ENCODE data around the gene PCDHGB2. TPM values are rescaled to one million over a fixed set of nuclear protein-coding genes. Genes with fewer than 3 reads are reported as not detected.

The PCDHGB2 gene
- total and polyA plus RNA-seq, 2 of the 8 experiments (the other 6 are each of a cell fraction or from before 2014, with no cell fraction given) = 1.9 to 2.9 TPM

DNA sequence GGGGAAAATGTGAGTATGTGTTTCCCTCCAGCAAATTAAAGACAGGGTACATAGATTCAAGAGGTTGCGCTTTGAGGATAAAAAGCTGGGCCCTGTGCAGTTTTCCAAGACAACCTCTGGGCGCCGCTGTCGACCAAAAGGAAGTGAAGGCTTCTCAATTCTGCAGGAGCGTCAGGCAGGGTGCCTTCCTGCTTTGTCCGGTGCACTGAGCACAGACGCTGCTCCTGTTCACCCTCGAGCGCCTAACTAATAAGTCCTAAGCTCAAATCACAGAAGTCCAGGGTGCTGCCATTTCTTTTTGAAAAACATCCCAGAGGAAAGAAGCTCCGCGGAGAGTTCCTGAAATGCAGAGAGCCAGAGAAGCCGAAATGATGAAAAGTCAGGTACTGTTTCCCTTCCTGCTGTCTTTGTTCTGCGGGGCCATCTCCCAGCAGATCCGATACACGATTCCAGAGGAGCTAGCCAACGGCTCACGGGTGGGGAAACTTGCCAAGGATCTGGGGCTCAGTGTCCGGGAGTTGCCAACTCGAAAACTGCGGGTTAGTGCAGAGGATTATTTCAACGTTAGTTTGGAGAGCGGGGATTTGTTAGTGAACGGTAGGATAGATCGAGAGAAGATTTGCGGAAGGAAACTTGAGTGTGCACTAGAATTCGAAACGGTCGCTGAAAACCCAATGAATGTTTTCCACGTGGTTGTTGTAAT is 9.7 kb upstream of the PCDHGB2 start, which contains the start of gene PCDHGB1 (continued):
- TF ChIP-seq ASH2L (IDR thresholded peaks at IDR 0.05; ENCODE audit: low read length) (peak; percentile 30), ATF2 (IDR thresholded peaks at IDR 0.05; ENCODE audit: low read length) (no peak)

Measured in H1 (cell line).